TTC549 (cell line): ENCODE data around the gene SPAG16.
"Not testable (repeated sequence)": the region's sequence is repeated elsewhere in the genome, so short reads cannot be mapped to it uniquely, and the experiment has no call there.

Experiments
- FAIRE-seq: peaks from 2 replicates; lab custom pipeline; 2012; peaks lifted over from hg19 to GRCh38; lab: Jason Lieb, UNC

Gene SPAG16

DNA sequence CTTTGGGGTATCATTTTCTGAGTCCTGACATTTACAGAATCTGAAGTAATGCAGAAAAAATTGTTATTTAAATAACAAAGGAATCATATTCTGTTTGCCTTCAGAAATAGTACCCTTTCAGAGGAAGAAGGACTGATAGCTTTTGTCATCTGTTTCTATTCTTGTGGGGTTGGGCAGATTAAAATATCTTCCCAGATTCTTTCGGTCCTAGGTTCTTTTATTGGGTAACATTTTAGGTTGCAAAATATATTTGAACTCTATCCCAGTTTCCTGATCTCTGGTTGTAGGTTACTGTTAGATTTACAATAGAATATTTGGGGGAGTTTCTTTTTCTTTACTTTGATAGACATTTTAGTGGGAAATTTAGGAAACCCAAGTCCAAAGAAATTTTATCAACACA lies 550.5 kb downstream of the SPAG16 start:
- FAIRE-seq, result no peak

DNA sequence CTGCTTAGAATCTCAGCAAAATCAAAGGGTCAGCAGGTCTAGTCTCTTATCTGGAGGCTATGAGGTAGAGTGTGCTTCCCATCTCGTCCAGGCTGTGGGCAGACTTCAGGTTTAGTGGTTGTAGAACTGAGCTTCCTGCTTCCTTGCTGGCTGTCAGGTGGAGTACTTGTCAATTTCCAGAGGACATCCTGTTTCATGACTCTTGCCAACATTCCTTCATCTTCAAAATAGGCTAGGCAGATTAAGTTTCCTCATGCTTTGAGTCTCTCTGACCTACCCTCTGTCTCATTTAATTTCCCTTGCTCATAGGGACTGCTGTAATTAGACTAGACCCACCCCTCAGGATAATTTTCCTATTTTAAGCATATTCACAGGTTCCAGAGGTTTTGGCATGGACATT lies 562.6 kb downstream of the SPAG16 start:
- FAIRE-seq, result no peak

DNA sequence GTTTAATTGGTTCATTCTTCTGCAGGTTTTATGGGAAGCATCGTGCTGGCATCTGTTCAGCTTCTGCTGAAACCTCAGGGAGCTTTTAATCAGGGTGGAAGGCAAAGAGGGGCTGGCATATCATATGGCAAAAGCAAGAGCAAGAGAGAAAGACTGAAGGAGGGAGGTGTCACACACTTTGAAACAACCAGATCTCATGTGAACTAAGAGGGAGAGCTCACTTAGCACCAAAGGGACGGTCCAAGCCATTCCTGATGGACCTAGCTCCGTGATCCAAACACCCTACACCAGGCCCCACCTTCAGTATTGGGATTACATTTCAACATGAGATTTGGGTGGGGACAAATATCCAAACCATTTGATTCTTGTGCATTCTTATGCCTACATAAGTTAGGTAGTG lies 563.1 kb downstream of the SPAG16 start:
- no peak for FAIRE-seq

DNA sequence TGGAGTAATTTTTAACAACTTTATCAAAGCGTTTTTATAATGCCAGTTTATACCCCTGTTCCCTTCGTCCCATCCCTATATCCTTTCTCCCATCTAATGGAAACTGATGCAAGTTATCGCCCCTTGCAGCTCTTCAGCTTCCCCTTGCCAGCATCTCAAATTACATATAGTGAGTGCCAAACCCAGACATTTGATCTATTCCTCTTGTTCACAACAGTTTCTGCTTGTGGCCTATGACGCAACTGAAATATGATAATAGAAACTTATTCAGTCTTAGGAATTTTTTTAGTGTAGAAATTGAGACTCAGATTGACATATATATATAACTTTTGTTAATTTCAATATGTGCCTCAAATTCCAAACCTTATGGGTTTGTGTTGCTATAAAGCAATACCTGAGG lies 564.4 kb downstream of the SPAG16 start:
- no peak for FAIRE-seq

DNA sequence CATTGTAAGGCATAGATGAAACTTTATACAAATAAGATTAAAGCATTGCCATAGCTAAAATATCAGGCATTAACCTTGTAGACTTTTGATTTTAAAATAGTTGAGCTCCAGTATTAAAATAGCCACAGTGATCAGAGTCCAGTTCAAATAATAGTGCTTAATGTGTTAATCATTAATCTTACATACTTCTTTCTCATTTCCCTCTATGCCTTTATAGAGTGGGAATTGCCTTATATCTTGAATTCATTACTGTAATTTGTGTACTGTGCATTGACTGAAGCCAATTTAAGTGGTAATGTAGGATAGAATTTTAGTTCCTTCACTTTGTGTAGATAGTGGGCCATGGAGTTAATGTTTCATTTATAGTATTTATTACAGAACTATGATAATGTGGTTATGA lies 577.4 kb downstream of the SPAG16 start:
- no peak for FAIRE-seq

DNA sequence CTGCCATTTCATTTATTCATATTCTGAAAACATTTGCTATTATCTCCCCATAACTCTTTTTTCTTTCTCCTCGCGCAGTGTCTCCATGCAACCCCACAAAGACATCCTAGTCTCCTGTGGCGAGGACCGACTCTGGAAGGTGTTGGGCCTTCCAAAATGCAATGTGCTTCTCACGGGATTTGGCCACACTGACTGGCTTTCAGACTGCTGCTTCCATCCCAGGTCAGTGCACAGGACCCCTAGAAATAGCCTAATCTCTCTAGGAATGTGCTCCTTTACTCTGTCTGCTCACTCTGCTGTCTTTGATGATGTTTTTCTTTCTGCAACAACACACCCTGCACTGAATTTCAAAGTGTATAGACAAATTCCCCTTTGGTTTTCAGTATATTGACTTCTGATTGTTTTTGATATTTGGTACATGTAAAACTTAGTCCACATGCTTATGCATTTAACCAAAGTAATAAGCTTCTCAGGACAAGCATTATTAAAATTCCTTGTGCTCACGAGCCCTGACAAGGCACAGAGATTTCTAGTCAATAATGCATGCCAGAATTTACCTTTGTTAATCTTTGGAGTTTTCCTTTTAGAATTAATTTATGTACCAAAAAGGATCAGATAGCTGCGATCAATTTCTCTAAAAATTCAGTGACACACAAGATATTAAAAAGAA lies 578.3 kb downstream of the SPAG16 start:
- no peak for FAIRE-seq

DNA sequence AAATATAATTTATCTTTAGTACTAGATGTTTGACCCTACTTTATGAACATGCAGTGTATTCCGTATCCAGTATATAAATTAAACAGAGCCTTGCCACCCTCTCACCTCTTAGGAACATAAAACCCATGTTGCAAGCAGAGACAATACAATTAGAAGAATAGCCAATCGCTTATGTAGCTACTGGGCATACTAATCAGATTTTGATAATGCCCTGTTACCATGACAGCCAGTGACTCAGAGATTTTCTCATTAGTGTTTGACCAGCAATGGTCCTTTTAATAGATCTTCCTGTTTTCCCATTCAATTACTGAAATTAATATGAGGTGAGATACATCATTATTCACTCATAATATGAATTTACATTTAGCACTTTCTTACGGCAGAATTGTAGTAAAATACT lies 579.3 kb downstream of the SPAG16 start:
- no peak for FAIRE-seq

DNA sequence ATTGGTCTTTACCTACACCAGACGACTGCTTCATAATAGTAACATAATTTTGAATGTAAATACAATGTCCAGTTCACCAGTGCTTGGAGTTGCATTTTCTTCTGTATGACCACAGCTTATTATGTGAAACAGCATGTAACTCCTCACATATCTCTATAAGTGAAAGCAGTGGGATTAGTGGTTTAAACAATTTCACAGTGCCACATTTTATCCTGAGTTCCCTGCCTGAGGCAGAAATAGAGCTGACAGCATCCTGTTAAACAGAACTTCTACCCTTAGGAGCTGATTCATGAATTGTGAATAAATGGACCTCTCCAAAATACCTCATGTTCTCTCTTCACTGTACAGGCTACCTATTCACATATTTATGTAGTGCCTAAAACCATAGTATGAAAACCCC lies 584.3 kb downstream of the SPAG16 start:
- no peak for FAIRE-seq

DNA sequence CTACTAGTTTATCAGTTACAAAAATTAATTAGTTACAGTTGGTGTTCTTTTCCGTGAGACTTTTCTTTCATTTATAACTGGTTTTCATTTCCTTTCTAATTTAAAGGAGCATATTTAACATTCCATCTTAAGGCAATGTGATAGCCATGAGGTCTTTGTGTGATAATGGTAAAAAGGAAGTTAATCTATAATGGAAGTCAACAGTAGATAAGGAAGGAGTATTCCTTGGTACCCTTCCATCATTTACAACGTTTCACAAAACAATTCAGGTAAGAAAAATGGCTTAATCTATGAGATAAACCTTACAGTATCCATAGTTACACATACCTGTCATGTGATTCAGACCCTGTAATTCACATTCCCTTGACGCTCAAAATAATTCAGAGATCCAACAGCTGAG lies 601.2 kb downstream of the SPAG16 start:
- FAIRE-seq, result no peak

DNA sequence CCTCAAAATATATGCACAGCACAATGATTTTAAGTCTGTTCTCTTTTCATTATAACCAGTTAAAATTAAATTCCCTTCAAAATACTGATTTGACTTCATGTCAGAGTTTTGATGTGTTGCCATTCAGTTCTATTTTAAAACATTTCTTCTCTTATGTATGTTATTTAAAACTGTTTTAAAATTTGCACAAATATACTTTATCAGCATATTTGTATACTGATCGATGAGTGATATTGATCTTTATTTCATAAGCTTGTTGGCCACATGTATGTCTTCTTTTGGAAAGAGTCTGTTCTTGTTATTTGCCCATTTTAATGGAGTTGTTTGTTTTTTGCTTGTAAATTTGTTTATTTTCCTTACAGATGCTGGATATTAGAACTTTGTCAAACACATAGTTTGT lies 630.2 kb downstream of the SPAG16 start:
- FAIRE-seq, result no peak

DNA sequence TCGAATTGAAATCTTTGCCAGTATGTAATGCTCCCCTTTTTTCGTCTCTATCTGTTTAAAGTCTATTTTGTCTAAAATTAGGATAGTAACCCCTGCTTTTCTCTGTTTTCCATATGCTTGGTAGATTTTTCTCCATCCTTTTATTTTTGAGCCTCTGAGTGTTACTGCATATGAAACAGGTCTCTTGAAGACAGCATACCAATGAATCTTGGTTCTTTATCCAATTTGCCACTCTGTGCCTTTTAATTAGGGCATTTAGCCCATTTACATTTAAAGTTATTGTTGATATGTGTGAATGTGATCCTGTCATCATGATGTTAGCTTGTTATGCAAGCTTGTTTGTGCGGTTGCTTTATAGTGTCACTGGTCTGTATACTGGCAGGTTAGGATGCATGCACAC lies 635.8 kb downstream of the SPAG16 start:
- FAIRE-seq, result no peak

DNA sequence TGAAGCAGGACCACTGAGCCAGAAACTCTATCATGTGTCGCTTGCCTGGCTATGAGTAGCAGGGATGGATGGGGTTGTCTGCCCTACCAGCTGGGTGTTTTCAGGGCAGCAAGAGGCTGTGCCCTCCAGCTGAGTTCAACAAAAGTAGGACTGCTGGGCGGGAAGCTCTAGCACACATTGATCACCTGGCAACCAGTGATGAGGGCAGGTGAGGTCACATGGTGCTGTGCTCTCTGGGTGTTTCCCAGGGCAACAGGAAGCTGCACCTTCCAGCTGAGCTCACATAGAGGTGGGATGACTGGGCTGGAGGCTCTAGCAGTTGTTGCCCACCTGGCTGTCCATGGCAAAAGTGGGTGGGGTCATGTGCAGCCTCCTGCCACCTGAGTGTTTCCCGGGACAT lies 639.3 kb downstream of the SPAG16 start:
- FAIRE-seq, result no peak

DNA sequence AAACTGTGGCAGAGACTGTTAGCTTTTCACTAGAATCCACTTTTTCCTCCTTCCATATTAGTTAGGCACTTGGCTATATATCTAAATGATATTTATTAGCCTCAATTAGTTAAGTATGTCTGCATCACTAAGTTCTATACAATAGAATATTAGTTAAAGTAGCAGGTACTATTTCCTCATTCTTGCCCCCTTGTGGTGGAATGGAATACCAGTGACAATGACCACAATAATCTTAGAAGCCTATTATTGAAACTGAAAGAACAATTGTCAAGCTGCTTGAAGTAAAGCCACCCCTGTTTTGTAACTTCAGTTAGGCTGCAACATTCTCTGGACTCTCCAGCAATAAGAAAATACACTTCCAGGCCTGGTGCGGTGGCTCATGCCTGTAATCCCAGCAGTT lies 650.3 kb downstream of the SPAG16 start:
- FAIRE-seq, result peak; percentile 26

DNA sequence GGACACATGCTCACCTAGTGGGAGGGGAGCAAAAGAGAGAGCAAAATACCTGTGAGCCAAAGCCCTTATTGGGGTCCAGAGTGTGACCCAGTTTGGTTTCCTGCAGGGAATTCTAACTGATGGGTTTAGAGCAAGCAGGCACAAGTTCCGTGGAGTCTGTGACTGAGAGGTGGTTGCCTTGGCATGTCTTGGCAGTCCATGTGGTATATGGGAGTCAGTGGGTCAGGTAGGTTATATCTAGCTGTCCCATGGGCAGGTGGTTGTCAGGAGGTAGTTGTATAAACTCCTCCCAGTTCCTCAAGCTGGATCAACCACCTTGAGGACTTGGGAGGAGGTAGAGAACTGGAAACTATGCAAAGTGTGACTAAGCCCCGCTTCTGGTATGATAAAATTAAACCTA lies 673.8 kb downstream of the SPAG16 start:
- FAIRE-seq, result no peak

DNA sequence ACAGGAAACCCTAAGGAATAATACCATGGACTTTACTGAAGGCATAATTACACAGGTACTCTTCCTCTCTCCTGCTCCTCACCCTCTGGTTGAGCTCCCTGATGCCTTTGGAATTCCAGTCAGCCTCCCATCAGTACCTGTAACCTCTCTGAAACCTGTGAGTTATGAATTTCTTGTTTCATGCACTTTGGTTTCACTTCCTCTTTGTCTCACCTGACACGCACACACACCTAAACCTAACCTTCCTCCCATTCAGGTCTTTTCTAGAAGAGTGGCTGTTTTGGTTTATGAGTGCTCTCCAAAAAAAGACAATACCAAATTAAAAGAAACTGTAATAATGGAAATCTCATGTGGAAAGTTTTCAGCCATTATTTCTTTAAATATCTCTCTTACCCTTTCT lies 675.3 kb downstream of the SPAG16 start:
- no peak for FAIRE-seq

DNA sequence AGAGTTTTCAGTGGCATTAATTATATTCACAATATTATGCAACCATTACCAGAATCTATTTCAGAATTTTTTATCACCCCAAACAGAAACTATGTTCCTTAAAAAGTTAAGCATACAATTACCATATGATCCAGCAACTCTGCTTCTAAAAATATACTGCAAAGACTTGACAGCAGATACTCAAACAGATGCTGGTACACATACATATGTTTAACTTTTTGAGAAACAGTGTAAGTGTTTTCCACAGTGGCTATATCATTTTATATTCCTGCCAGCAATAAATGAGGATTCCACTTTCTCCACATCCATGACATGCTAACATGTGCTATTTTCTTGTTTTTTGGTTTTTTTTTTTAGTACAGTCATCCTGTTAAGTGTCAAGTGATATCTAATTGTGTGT lies 687.3 kb downstream of the SPAG16 start:
- no peak for FAIRE-seq

DNA sequence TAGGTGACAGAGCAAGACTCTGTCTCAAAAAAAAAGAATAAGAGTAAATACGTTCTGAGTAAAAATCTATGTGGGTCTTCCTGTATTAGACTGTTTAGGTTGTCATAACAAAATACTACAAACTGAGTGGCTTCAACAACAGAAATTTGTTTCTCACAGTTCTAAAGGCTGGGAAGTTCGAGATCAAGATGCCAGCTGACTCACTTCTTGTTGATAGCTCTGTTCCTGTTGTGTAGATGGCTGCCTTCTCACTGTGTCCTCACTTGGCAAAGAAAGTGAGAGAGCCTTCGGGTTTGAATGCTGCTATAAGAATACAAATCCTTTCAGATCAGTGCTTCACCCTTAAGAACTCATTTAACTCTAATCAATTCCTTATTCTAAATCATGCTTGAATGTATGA lies 696.6 kb downstream of the SPAG16 start:
- FAIRE-seq, result no peak

DNA sequence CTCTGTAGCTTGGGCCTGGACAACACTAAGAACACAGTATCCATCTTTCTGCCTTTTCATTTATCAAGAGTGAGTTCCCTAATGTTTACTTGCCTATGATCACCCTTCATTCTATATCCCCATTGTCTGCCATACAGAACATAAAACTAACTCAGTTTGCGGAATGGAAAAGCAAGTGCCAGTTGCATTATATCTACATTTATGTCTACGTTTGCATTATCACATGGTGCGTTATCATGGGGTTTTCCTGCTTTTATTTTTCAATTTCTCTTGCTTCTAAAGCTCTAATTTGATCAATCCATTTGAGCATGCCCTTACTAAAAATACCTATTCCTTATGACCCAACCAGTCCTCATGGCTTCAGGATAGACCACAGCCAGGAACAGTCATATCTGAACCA lies 704.9 kb downstream of the SPAG16 start:
- no peak for FAIRE-seq

DNA sequence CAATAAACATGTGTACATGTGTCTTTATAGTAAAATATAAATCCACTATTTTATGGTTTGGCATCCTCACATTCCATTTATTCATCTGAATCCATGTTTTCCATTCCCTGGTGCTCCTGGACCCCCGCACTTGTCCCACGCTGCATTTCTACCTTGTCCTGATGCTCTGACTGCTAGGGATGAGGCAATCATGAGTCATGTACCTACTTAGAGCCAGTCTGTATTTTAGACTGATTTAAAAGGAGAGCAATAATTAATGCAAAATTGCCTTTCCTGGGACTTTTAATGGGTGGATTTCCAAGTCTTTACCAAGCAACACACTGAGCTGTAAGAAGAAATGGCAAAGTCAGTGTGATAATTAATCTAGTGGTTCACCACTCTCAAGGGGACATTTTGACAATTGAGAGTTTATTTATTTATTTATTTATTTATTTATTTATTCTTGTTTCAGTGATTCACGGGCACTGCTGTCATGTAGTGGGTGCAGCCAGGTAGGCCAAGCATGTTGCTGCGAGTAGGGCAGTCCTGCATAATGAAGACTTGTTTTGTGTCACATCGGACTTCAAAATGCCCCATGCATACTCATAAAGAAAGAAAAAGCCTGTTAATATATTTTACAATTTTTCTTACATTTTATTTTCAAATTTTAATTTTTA lies 707.3 kb downstream of the SPAG16 start:
- FAIRE-seq, result no peak

DNA sequence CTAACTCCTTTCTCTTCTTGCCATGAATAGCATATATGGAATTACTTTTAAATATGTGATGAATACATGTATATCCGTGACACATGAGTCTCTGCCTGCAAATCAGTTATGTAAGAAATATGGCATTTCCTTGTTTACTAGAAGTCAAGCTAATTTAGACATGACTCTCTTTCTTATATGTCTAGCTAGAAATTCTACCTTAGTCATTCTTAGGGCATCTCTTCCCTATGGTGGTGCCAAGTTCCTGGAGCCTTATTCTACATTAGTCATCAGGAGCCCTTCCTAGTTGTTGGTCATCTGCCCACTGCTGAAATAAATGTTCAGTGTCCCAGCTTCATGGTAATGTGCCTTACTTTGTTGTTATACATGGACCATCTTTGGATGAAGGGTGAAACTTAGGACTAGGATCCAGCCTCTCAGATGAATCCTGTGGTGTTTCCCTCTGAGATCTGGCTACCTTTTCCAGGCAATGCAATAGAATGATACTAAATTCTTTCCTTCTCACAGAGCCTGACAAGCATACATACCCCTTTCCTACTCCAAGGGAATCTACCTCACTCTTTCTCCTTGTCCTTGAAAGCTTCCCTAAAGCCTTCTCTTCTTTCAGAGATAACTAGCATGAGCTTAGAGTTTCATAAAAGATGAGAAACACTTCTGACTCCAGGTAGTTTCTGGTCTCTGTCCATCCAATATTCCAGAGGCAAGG lies 711.3 kb downstream of the SPAG16 start:
- FAIRE-seq, result no peak

DNA sequence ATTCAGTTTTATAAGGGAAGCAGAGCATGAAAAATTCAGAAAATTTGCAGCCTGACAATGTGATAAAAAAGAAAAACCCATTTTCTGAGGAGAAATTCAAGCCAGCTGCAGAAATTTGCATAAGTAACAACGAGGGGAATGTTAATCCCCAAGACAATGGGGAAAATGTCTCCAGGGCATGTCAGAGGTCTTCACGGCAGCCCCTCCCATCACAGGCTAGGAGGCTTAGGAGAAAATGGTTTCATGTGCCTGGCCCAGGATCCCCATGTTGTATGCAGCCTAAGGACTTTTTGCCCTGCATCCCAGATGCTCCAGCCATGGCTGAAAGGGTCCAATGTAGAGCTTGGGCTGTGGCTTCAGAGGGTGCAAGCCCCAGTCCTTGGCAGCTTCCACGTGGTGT lies 714.7 kb downstream of the SPAG16 start:
- FAIRE-seq, result not testable (repeated sequence)

DNA sequence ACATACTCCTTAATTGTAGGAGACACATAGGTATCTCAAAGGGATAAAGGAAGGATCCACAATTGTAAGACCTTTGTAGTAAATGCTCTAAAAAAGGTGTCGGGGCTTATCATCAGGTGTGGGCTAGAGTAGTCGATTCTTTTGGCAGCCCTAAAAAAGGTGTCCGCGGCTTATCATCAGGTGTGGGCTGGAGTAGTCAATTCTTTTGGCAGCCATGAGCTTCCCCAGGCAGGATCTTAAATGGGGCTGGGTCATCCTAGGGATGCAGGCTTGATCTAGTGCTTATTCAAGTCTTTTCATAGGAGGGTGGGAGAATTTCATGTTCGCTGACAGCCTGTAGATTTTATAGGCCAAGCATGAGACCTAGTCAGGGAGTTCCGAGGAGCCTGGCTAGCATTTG lies 720.2 kb downstream of the SPAG16 start:
- no peak for FAIRE-seq

DNA sequence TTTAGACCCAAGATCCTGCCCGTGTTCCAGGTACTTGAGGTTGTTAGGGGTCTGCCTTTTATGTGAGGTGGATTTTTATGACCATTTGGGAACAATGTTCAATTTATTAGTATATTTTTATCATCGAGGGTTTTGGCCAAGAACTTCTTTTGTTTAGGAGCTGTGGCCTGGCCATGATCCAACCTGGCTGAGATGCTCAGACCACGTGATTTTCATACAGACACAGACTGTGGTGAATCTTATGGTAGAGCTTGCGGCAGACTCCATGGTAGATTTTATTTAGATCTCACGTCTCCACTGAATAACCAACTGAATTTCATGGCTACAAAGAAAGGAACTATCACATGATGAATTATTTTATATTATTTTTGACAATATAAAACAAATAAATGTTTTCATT lies 721.1 kb downstream of the SPAG16 start:
- no peak for FAIRE-seq

DNA sequence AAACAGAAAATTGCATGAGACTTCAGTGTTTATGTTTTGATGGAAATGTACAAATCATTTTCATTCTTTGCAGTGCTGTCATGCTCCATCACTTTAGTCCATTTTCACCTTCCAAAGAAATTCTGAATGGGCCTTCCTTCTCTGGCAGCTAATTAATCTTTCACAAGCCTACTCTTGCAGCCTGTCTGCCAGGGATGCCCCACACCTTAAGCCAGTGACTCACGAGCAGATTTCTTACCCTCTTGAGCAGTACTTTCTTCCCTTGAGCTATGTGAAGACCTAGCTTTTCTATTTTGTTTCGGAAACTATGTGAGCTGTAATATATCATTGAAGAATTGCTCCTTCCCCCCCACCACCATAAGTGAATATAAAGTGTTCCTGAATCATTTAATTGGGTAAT lies 722.3 kb downstream of the SPAG16 start:
- no peak for FAIRE-seq
